Retinal pigment epithelial cell (primary cell): Measurements from ENCODE around the gene DCXR.

Source experiments
- DNase-seq: peaks from one replicate; pipeline ENCODE4 v3.0.0-alpha.2; 2010; ENCODE audit warnings: low read depth
- H3K4me3 ChIP-seq: 2 replicates; pipeline ENCODE4 v1.5.1; 2011; ENCODE audit warnings: mild to moderate bottlenecking, low read length, control low read depth, moderate library complexity
- TF ChIP-seq, protein P1 (sequence below): conservative IDR thresholded peaks from 2 replicates; pipeline ENCODE4 v1.5.1; 2011; ENCODE audit warnings: low read depth, low read length, control low read depth, inconsistent platforms

The DCXR gene

DNA sequence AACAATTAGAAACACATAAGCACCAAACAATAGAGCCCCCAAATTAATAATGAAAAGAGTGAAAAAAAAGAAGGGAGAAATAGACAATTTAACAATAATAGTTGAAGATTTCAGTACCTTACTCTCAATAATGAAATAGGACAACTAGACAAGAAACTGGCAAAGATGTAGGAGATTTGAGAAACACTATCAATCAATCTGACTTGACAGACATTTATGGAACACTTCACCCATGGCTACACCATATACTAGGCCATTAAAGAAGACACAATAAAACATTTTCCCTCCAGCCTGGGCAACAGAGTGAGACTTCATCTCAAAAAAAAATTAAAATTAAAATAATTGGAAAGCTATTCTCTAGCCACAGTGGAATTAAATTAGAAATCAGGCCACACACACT, 33.1 kb upstream of the DCXR start:
- DNase-seq, result no peak
- no peak overlapping the region for H3K4me3 ChIP-seq
- TF ChIP-seq, protein P1, sequence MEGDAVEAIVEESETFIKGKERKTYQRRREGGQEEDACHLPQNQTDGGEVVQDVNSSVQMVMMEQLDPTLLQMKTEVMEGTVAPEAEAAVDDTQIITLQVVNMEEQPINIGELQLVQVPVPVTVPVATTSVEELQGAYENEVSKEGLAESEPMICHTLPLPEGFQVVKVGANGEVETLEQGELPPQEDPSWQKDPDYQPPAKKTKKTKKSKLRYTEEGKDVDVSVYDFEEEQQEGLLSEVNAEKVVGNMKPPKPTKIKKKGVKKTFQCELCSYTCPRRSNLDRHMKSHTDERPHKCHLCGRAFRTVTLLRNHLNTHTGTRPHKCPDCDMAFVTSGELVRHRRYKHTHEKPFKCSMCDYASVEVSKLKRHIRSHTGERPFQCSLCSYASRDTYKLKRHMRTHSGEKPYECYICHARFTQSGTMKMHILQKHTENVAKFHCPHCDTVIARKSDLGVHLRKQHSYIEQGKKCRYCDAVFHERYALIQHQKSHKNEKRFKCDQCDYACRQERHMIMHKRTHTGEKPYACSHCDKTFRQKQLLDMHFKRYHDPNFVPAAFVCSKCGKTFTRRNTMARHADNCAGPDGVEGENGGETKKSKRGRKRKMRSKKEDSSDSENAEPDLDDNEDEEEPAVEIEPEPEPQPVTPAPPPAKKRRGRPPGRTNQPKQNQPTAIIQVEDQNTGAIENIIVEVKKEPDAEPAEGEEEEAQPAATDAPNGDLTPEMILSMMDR, result no peak

DNA sequence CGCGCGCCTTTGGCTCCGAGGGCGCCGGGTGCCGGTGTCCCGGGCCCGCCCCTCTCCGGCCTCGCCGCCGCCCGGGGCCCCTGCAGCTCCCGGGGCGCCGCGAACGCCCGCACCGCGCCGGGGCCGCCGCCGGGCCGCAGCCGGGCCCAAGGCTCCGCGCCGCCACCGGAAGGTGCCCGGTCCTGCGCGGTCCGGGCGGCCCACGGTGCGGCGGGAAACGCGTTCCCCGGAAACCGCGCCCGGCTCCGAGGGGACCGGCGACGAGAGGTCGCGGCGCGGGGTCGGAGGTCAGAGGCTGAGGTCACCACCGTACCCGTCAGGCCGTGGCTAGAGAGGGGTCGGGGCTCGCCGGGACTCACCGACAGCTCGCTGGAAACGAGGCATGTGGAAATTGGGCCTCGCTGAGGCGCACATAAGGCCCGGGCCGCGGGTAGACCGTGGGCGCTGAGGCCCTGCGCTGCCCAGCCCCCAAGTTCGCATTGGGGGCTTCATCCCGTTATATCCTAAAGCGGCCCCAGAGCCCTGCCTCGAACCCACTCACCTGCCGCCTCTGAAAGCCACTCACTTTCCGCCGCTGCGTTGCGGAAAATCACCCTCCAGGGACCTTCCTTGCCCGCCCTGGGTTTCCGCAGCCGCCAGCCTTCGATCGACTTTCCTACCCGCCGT, 28.3 kb upstream of the DCXR start, which contains the start of gene DUS1L:
TSS of gene DUS1L (minus strand) at position 167 of the 666 bp plus-strand sequence. CDS start 745 bp downstream, outside the sequence.
- no peak for DNase-seq
- TF ChIP-seq, protein P1, result no peak
- peak within 1 kb of the TSS; percentile 67 for H3K4me3 ChIP-seq

DNA sequence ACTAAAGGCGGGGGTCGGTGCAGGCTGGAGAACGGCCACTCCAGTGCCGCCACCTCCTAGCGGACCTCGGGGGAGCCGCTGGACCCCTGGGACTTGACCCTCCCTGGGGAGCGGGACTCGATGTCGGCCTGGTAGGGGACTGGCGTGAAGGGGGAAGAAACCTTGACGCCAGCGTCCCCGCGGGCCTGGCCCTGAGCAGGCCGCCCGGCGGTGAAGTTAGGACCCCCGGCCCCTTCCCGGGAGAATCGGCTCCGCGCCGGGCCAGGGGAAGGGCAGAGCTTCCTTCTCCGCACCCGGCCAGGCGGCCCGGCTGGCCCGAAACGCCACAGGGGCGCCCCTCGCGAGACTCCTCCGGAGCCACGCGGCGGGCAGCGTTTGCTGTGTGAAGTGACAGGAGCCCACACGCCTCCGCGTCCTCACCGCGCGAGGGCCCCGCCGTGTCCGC, 27.7 kb upstream of the DCXR start:
- no peak for DNase-seq
- TF ChIP-seq, protein P1, result no peak
- H3K4me3 ChIP-seq, result peak overlapping the region; percentile 67

DNA sequence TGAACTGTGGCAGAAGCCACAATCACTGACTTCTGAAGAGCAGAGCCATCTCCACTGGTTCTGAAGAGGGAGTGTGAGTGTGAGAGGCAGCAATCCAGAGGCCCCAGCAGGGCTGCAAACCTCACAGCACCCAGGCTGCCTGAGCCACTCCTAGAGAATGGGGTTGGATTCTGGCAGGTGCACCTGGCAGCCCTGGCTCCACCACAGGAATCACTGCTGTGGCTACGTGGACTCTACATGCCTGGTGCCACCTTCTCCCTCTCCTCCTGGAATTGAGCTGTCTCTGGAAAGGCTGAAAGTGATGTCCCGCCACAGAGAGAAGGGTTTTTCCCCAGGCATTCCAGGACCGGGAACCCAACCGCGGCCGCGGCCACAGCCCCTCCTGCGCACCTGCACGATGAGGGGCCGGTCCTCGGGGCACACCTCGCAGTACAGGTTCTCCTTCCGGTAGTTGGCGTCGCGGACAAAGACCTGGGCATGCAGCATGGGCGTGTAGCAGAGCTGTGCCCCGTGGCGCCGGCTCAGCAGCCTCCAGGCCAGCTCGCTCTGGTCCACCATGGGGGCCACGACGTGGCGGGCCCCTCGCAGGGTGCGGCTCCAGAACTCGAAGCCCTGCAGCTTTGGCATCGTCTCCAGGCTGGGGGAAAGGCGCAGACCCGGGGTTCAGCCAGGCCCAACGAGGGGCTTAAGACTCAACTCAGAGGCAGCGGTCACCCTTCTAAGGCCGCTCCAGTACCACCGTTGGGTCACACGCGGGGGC, 27.1 kb upstream of the DCXR start:
- peak overlapping the region; percentile 67 for H3K4me3 ChIP-seq
- TF ChIP-seq, protein P1, result no peak
- no peak for DNase-seq

DNA sequence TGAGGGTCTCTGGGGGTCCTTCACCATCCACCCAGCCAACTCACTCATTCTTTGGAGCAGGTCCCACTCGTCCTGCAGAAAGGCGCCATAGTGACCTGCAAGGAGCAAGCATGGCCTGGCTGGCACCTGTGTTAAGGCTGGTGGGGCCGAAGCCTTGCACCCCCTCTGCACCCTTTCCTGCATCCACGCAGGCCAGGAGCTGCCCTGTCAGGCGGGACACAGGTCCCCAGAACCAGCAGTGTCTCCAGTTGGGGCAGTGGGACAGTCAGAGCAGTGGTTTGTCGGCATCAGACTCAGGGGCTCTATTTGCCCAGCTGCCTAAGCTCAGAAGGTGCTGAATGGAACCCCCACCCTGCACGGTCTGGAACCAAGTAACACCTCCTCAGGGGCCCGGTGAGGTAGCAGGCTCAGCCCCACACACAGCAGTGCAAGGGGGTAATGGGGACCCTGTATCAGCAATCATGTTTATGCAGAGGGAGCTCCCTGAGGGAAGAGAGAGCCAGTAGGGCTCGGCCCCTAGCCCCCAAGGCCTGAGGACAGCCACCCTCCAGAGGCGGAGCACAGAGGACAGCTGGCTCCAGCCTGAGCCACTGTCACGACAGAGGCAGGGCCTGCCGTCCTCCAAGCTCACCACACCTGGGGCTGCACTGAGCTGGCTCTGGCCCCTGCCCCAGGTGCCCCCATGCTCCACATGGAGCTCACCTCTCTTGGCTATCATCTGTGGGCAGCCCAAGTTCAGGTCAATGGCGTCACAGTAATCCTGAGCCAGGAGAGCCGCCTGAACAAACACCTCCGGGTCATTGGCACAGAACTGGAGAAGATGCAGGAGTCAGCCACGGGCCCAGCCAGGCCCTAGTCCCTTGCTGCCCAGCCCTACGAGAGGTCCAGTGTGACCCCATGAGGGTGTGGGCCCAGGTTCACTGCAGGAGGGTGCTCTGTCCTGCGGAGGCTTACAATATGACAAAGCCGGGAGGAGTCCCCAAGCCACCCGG, 26.2 kb upstream of the DCXR start:
- DNase-seq, result no peak
- TF ChIP-seq, protein P1, result no peak
- no peak overlapping the region for H3K4me3 ChIP-seq

DNA sequence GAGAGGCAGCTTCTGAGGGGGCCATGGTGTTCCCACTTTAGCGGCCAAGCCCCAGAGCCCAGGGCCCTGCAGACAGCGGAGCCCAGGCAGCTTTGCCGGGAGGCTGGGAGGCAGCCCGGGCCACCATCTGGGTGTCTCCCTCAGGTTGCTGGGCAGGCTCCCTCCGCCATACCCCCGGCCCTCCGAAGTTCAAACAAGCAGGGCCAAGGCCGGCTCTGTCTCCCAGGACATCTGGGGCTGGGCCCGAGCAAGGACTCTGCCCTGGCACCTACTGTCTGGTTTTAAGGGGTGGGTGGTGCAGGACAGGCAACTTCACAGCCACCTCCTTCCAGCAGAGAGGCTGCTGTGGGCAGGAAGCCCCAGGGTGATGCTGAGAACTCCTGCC, 25.5 kb upstream of the DCXR start:
- H3K4me3 ChIP-seq, result no peak overlapping the region
- TF ChIP-seq, protein P1, result no peak
- DNase-seq, result no peak
